Fibroblast of mammary gland (primary cell): ENCODE data around the gene LRP1.

Source experiments
- DNase-seq: peaks from one replicate; pipeline ENCODE4 v3.0.0-alpha.2; 2010; ENCODE audit warnings: low read depth
- H3K4me3 ChIP-seq: 2 replicates; pipeline ENCODE4 v1.5.1; 2011; ENCODE audit warnings: low read depth, mild to moderate bottlenecking, low read length, moderate library complexity; ENCODE audit not compliant: control insufficient read depth
- CTCF ChIP-seq: conservative IDR thresholded peaks from 2 replicates; pipeline ENCODE4 v1.5.1; 2011; ENCODE audit warnings: low read depth, low read length, inconsistent platforms; ENCODE audit not compliant: control insufficient read depth, insufficient read depth

LRP1 gene

GRCh38 chr12:57215668-57216013, 87.4 kb downstream of the LRP1 start:
- no peak overlapping the region for H3K4me3 ChIP-seq
- no peak for DNase-seq
- TF ChIP-seq CTCF = no peak

GRCh38 chr12:57216014-57216911, 88.0 kb downstream of the LRP1 start, which contains the start of gene NXPH4:
Gene NXPH4, plus strand, starts transcription at chr12:57216794. Its CDS starts 176 bp downstream, at chr12:57216970.
- no peak for DNase-seq
- no peak for TF ChIP-seq CTCF
- H3K4me3 ChIP-seq = peak within 1 kb of the TSS; percentile 41

GRCh38 chr12:57216921-57217879, 88.9 kb downstream of the LRP1 start:
- peak overlapping the region; percentile 41 for H3K4me3 ChIP-seq
- DNase-seq = no peak
- no peak for TF ChIP-seq CTCF

- H3K4me3 ChIP-seq = no peak overlapping the region
- TF ChIP-seq CTCF = no peak
- no peak for DNase-seq
Observed at GRCh38 chr12:57218030-57218853, 90.0 kb downstream of the LRP1 start.

GRCh38 chr12:57219205-57219992, 91.1 kb downstream of the LRP1 start:
- no peak for TF ChIP-seq CTCF
- no peak for DNase-seq
- H3K4me3 ChIP-seq = no peak overlapping the region
